Heart left ventricle (tissue), 16 donors: Measurements from ENCODE around the gene CD207. TPM values are rescaled to one million over a fixed set of nuclear protein-coding genes. Genes with fewer than 3 reads are reported as not detected.
A peak's percentile ranks its signal among the peaks of the same experiment; 100 is the strongest.

Source experiments
- ATAC-seq, 4 donors: fragments of 200-7000 bp; cut with Tn5 transposase; one replicate each; pipeline ENCODE4 v1.9.1; 2020 to 2022; ENCODE audit warnings: moderate library complexity in 4 of 4, mild to moderate bottlenecking in 3 of 4, moderate number of reproducible peaks in 1 of 4
- DNase-seq, 5 donors: peaks; one replicate each; pipeline ENCODE4 v3.0.0-alpha.2; 2020
- H3K27ac ChIP-seq, 12 donors: fragments of 200-600 bp; sonication (generic) in 4 of 12; one replicate each; pipeline versions ENCODE4 v1.5.0 to v1.8.0; 2016 to 2022; ENCODE audit warnings: mild to moderate bottlenecking in 2 of 12
- H3K27me3 ChIP-seq, 9 donors: fragments of 200-600 bp; sonication (generic) in 2 of 9; one replicate each; pipeline versions ENCODE4 v1.5.1 to v1.8.0; 2016 to 2022; ENCODE audit warnings: mild to moderate bottlenecking in 3 of 9
- H3K36me3 ChIP-seq, 9 donors: fragments of 200-600 bp; sonication (generic) in 2 of 9; one replicate each; pipeline versions ENCODE4 v1.5.0 to v1.8.0; 2018 to 2022; ENCODE audit warnings: mild to moderate bottlenecking in 2 of 9
- H3K4me1 ChIP-seq, 12 donors: fragments of 200-600 bp; sonication (generic) in 4 of 12; one replicate each; pipeline versions ENCODE4 v1.5.0 to v1.8.0; 2016 to 2022; ENCODE audit warnings: mild to moderate bottlenecking in 3 of 12
- H3K4me3 ChIP-seq, 12 donors: fragments of 200-600 bp; sonication (generic) in 4 of 12; one replicate each; pipeline versions ENCODE4 v1.5.0 to v1.8.0; 2017 to 2022; ENCODE audit warnings: mild to moderate bottlenecking in 9 of 12, moderate library complexity in 4 of 12
- H3K9me3 ChIP-seq, 12 donors: fragments of 200-600 bp; sonication (generic) in 4 of 12; one replicate each; pipeline versions ENCODE4 v1.5.0 to v1.8.0; 2016 to 2022; ENCODE audit warnings: mild to moderate bottlenecking in 1 of 12
- POLR2A ChIP-seq, 2 donors: fragments of 450-650 bp; IDR thresholded peaks; one replicate each; pipeline ENCODE4 v1.6.1; 2017; ENCODE audit warnings: antibody characterized with exemption in 2 of 2, mild to moderate bottlenecking in 2 of 2, moderate library complexity in 2 of 2
- WGBS, 4 donors: extraction: QIAGEN DNeasy Blood & Tissue Kit in 2 of 4; methylation state at CpG; one replicate each; pipeline versions ENCODE4 v1.1.5 to v1.1.7; 2013 to 2018; 5-methylcytosine and 5-hydroxymethylcytosine counted together
- intact Hi-C, 10 donors: fragments of 100-400 bp; cut with DNase I; formaldehyde crosslinking; loops; one replicate each; pipeline versions ENCODE4 v1.11.1 to v1.14.2; 2022
- polyA plus RNA-seq, 2 donors: library from polyadenylated mRNA; stranded (reverse); fragments of 200-250 nt; gene quantifications; one replicate each; pipeline ENCODE4 v1.2.3, GENCODE V29; 2013
- total RNA-seq, 9 donors: library from RNA; depleted of rRNA in 2 of 9; stranded (reverse); fragments of >200 nt in 2 of 9; fragmentation: NEBNext Ultra II Directional in 3 of 9; extraction: Animal tissue kit (Norgen Biotek cat#: 25700) in 3 of 9; gene quantifications; one replicate each; pipeline versions ENCODE4 v1.1.0 to v1.2.4, GENCODE V29; 2016 to 2023
- TF ChIP-seq, protein P1 (sequence below), 12 donors: fragments of 200-600 bp; sonication (generic) in 4 of 12; IDR thresholded peaks; one replicate each; pipeline versions ENCODE4 v1.5.0 to v1.8.0; 2018 to 2022; ENCODE audit warnings: antibody characterized with exemption in 12 of 12, mild to moderate bottlenecking in 5 of 12
- donor health status: ischemic (EF 13 %, LVEDD 7.1; RV severe dilation, severe dysfunction).
- donor health status: healthy with polysubstance abuse.
- donor health status: DM: no; HTN: yes; CAD: no.
- donor health status: DM: no; HTN: no; CAD: no.
- donor health status: ischemic (EF 25% LVEDD 6.9; RV normal size, moderate dysfunction).
- donor health status: ischemic (EF 25% LVEDD 5.7; RV mildly dilated, moderate dysfunction).
- donor health status: healthy.
- donor health status: DM: yes; HTN: yes; CAD: no.
- donor health status: ischemic (EF 35%, LVEDD 5.7; RV mildly dilated, moderate dysfunction).
- donor health status: nonischemic (EF 11% LVEDD 7.7; RV severe dilation, severe dysfunction).
- donor health status: DM: yes; HTN: yes; CAD: no.
- donor health status: PGD.
- donor health status: ischemic (EF 29% LVEDD 5.4; RV normal size, mild dysfunction).
- donor health status: nonischemic (EF 23%, LVEDD 6.1; RV moderate dilation, normal function).

CD207 gene
- total and polyA plus RNA-seq, 11 donors = 0.04 to 0.48 (median 0.19) TPM; not detected in 4

DNA sequence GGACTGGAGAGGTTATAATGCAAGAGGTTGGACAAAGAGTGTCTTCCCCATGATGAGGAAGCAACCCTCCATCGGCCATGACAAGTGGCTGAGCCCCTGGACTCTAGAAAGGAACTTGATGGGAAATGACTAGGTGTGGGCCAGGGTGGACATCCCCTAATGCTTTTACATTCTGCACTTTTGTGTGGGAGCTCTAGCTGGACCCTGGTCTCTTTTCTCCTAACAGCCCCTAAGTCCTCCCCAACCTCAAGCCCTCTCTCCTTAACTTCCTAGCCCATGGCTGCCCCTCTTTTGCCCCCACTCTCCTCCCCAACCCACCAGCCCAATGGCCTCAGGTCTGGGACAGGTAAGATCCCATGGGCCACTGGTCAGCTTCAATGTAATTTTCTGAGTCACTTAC, 2.4 kb downstream of the CD207 start:
- no peak overlapping the region for H3K4me3 ChIP-seq
- WGBS, 4 donors = 33 to 93% (median 68%) methylated on average over 1 of the region's 1 CpG
- intact Hi-C loops = no loop called here
- no peak for ATAC-seq
- no peak for TF ChIP-seq POLR2A (IDR thresholded peaks at IDR 0.05)
- TF ChIP-seq, protein P1, sequence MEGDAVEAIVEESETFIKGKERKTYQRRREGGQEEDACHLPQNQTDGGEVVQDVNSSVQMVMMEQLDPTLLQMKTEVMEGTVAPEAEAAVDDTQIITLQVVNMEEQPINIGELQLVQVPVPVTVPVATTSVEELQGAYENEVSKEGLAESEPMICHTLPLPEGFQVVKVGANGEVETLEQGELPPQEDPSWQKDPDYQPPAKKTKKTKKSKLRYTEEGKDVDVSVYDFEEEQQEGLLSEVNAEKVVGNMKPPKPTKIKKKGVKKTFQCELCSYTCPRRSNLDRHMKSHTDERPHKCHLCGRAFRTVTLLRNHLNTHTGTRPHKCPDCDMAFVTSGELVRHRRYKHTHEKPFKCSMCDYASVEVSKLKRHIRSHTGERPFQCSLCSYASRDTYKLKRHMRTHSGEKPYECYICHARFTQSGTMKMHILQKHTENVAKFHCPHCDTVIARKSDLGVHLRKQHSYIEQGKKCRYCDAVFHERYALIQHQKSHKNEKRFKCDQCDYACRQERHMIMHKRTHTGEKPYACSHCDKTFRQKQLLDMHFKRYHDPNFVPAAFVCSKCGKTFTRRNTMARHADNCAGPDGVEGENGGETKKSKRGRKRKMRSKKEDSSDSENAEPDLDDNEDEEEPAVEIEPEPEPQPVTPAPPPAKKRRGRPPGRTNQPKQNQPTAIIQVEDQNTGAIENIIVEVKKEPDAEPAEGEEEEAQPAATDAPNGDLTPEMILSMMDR (IDR thresholded peaks at IDR 0.05) = no peak
- H3K27ac ChIP-seq = no peak overlapping the region
- DNase-seq = no peak
- no peaks in the 10 kb centered on the region for H3K9me3 ChIP-seq
- peaks cover 0 to 6% (median 0%) of the 10 kb centered on the region in 9 donors for H3K27me3 ChIP-seq
- peaks cover 0 to 29% (median 11%) of the 10 kb centered on the region in 12 donors for H3K4me1 ChIP-seq
- no peaks in the 10 kb centered on the region for H3K36me3 ChIP-seq

DNA sequence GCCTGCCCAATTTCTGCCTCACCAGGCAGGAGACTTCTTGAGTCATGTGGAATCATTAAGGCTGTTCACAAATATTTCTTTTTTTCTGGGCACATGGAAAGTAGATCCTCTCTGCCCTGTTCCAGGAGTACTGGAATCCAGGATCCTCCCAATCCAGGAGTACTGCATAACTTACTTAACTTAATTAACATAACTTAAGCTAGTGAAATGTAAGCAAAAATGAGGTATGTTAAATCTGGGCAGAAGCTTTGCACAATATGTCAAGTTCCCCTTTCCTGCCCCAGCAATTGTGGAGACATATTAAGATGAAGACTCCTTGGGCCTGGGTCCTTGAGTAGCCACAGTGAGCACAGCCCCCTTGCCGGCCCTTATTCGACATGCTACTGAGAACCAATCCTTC, 3.2 kb downstream of the CD207 start:
- ATAC-seq (no peak), DNase-seq (no peak)
- H3K9me3 ChIP-seq = no peaks in the 10 kb centered on the region
- H3K4me3 ChIP-seq = no peak overlapping the region
- H3K27me3 ChIP-seq = peaks cover 0 to 6% (median 0%) of the 10 kb centered on the region in 9 donors
- intact Hi-C loops = no loop called here
- no peaks in the 10 kb centered on the region for H3K36me3 ChIP-seq
- WGBS, 4 donors = 94 to 100% (median 96%) methylated on average over 2 of the region's 2 CpGs
- no peak for TF ChIP-seq POLR2A (IDR thresholded peaks at IDR 0.05)
- TF ChIP-seq, protein P1 (IDR thresholded peaks at IDR 0.05) = no peak
- H3K4me1 ChIP-seq = peaks cover 0 to 37% (median 11%) of the 10 kb centered on the region in 12 donors
- H3K27ac ChIP-seq = no peak overlapping the region

DNA sequence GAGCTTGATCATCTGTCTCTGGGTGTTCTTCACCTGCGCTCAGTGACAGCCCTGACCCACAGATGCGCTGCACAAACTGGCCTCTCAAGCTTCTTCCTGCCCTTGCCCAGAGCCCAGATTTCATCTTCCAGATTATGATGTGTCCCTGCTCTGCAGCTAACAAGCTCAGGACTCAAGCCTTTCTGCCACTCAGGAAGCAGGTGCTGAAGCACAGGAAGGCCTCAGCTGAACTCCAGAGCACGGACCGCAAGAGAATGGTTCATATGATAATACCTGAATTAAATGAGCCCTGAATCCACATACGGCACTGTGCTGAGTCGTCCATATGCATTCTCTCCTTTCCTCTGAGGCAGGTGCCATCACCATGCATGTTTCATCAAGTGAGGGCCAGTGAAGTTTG, 3.8 kb downstream of the CD207 start:
- Histone ChIP-seq H3K27ac (no peak overlapping the region), H3K27me3 (peaks cover 0 to 6% (median 0%) of the 10 kb centered on the region in 9 donors), H3K9me3 (no peaks in the 10 kb centered on the region), H3K4me3 (no peak overlapping the region), H3K4me1 (peaks cover 0 to 42% (median 11%) of the 10 kb centered on the region in 12 donors), H3K36me3 (no peaks in the 10 kb centered on the region)
- ATAC-seq = no peak
- intact Hi-C loops = no loop called here
- TF ChIP-seq POLR2A (IDR thresholded peaks at IDR 0.05) = no peak
- TF ChIP-seq, protein P1 (IDR thresholded peaks at IDR 0.05) = no peak
- WGBS, 4 donors = 60 to 77% (median 68%) methylated on average over 6 of the region's 6 CpGs
- no peak for DNase-seq

DNA sequence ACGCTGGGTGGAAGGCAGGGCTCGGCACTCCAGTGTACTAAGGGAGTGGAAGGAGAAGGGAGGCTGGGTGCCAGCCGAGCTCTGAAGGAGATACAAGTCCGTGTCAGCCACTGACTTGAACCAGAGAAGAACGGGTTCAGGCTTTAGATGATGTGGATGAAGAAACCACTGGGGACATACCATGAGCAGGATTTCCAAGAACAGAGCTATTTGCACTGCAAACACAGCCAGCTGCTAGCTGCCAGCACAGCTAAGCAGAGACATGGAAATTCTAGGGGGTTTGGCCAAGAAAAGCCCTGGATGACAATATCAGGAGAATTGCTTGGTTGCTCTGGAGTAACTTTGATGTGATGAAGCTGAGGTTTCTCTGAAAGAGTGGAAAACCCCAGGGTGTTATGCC, 5.2 kb downstream of the CD207 start:
- DNase-seq = no peak
- Histone ChIP-seq H3K4me1 (peaks cover 0 to 48% (median 11%) of the 10 kb centered on the region in 12 donors), H3K27me3 (peaks cover 0 to 6% (median 0%) of the 10 kb centered on the region in 9 donors), H3K36me3 (no peaks in the 10 kb centered on the region), H3K27ac (no peak overlapping the region), H3K9me3 (no peaks in the 10 kb centered on the region), H3K4me3 (no peak overlapping the region)
- no peak for TF ChIP-seq POLR2A (IDR thresholded peaks at IDR 0.05)
- TF ChIP-seq, protein P1 (IDR thresholded peaks at IDR 0.05) = no peak
- WGBS, 4 donors = 33 to 57% (median 36%) methylated on average over 5 of the region's 5 CpGs
- peak in 2 of 4 donors; percentile 24 to 54 for ATAC-seq
- intact Hi-C loops = no loop called here
